ENCODE results near the gene DCAF5.

The DCAF5 gene

DNA sequence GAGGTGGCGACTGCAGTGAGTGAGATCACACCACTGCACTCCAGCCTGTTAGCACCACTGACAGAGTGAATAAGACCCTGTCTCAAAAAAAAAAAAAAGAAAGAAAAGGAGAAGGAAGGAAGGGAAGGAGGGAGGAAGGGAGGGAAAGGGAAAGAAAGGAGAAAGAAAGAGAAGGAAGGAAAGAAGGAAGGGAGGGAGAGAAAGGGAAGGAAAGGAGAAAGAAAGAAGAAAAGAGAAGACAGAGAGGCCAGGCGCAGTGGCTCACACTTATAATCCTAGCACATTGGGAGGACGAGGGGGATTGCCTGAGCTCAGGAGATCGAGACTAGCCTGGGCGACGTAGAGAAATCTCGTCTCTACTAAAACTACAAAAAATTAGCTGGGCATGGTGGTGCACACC is 13.2 kb downstream of the DCAF5 start:
- DNase-seq = no peak

DNA sequence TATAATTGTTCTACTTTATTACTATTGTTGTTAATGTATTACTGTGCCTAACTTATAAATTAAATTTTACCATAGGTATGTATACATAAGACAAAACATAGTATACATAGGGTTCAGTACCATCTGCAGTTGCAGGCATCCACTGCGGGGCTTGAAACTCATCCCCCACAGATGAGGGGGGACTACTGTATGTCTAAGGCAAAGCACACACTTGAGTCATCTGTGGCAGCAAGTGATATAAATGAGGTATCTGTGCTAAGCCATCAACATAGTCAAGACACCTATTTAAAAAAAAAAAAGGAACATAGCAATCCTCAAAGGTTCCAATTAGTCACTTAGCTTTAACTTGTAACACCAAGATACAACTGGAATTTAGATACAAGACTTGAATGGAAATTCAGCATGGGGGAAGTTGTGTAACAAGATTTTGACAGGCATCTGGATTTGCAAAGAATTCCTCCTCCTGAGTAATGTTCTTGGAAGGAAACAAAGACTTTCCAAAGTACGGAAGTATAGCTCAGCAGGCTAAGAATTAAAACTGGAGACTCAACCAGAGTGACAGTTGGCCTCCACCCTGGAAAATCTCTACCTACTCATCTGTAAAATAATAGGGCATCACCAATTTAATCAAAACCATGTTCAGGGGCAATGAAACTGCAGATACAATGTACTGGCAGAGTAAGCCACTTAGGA is 14.9 kb downstream of the DCAF5 start:
- no peak for DNase-seq

DNA sequence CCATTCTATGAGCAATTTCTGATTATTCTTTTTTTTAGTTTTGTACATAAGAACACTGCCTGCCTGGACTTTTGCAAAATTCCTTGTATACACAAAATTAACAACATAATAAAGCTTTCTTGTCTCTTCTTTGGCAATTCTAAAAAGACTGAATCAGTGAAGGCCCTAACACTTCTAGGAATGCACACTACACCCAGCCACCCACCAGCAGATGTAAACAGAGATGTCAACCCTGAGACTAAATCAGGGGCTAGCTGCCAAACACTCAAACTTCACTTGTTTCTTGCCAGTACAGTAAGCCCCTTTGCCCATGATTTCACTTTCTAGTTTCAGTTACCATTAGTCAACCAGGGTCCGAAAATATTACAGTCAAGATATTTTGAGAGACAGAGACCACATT is 15.5 kb downstream of the DCAF5 start:
- no peak for DNase-seq

DNA sequence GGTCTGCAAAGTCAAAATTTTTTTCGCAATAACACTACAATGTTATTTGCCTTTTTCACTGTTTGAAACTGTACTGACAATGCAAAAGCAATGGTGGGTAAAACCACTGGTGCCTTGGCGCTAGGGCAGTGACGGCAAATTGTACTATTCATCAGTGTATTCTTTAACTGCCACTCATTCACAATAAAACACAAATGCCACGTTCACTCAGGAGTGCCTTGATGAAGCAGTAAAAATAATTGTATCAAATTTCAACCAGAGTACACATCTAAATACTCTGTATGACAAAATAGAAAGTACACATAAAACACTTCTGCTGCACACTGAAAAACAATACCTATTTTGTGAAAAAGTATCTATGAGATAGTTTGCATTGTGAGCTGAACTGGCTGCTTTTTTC is 17.8 kb downstream of the DCAF5 start:
- no peak for DNase-seq

DNA sequence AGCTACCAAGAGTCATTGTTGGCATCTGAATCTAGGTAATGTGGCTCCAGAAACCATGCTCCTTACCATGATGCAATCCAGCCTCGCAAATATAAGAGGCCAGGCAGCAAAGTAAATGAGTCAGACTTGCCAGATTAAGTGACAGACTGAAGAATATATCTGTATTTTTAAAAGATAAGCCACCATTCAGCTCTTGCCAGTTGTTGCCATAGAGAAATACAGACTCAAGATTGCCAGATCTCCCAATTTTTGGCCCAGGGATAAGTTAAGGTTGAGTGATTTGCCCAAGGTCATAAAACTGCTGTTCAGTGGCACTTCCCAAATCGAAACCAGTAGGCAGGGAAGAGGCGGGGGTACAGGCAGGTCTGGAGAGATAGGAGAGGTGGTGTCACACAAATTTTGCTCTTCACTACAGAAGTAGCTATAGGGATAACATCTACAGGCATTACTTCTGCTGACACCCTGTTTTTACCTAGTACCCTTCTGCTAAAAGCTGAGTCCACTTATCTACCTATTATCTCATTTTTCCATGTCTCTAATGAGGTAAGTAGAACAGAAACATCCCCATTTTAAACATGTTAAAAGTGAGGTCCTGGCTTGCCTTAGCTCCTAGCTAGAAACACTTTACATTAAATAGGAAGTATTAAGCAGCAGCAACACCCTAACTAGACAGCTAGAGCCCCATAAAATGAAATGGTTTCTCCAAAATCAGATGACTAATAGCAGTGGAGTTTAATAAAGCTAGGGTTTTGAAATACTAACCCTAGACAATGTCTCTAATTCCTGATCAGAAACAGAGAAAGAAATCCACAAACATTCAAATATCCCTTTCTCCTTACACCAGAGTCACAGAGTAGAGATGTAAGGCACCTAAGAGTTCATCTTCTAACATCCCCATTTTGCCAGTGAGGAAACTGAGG is 19.5 kb downstream of the DCAF5 start:
- DNase-seq = no peak

DNA sequence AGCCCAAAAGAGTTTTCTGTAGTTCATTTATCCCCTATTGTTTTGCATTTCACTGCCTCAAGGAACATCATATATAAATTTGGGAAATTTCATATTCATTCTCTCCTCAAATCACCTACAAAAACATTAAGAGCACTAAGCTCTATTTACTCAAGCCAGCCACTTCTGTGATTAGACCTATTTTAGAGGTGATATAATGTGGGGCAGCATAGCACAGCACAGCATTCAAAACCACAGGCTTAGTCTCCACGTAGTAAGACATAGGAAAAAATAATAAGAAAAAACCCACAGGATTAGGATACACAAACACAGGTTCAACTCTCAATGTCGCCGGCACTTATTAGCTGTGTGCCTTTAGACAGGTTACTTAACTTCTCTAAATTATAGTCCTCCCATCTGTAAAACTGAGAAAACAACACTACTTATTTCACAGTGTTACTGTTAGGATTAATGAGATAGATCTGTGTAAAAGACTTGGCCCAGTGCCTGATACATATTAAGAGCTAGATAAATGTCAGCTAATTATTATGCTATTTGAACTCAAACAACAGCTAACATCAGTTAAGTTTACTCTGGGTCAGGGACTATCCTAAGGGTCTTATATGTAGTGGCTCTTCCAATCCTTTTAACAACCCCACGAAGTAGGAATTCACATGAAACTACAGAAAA is 20.3 kb downstream of the DCAF5 start:
- DNase-seq = no peak

DNA sequence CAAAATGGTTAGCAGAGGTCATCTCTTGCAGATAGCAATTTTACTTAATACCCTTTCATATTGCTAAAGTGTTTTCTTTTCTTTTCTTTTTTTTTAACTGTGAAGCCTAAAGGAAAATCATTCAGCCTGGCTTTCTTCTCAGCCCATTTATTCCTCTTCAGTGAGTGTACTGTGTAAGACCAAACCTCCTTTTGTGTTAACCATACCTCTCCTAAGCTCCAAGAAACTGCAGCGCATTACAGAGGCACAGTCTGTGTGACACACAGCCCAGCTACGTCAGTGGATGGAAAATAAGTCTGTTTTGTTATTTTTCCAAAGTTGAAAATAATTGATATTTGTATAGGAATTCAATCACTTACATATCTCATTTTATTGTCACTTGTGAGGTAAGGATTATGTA is 21.7 kb downstream of the DCAF5 start:
- no peak for DNase-seq

DNA sequence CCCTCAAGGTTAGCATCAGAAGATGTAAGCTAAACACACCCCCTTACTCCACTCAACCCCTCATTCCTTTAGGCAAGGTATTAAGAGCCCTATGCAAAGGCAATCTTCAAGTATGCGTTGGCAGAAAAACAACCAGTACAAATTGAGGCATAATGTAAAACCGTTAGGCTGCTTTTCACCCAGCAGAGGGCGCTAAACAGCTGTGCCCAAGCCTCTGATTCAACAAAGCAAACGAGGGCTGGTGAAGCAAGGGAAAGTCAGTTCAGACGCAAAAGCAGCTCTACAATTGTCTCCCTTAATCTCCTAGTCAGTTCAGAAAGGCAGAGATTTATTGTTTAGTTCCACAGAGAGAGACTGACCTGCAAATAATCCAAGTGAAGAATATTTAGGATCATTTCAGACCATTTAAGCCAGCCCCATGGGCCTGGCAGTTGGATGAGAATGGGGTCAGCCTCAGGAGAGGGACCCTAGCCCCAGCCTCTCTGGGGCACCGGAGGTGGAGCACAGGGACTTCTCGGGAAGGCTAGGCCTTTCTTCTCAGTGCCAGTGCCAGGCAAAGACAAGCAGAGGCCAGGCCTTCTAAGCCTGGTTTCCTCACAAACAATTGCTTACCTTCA is 23.5 kb downstream of the DCAF5 start:
- DNase-seq = peak; percentile 90

DNA sequence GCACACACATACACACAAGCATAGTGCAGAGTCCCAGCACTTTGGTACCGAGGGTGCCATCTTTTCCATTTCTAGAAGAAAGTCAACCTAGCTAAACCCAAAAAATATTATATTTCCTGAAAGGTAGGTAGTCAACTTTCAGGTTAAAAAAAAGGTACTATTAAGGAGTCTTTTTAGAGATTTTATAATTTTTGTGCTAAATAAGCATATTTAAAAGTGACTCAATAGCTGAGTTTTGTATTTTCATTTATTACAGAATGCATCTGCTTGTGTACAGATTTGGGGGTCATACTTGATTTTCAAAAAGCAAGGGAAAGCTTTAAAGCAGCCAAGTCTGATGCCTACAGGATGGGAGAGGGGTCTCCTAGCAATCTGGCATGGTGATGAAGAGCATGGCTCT is 34.6 kb downstream of the DCAF5 start:
- DNase-seq = no peak

DNA sequence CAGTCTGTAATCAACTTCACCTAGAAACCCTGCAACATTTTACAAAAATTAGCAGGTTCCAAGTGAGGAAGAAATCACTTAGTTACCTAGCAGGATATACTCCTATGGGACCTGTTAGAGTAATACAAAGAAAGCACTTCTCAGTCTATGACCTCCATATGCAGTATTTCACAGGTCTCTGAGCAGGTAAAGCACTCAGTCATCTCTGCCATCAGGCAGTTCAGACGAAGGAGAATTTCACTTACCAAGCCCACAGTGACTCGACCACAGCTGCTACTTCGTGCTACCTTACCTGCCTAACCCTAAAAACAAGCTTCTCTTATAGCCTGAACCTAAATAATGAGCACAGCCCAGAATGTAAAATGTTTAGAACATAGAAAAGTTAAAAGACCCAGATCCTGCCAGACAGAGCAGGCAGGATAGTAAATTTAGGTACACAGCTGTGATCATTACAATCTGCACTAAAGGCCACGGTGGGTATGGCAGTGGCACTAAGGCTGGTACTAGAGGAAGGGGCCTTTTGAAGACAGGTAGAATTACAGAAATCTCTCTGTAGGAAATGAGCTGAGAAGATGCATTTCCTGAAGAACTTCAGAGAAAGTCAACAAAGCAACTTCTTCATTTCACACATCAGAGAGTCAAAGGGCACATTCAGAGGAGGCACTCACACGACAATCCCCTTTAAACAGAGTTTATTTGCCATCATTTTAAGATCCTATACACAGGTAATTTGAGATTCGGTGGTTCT is 35.7 kb downstream of the DCAF5 start:
- DNase-seq = no peak

DNA sequence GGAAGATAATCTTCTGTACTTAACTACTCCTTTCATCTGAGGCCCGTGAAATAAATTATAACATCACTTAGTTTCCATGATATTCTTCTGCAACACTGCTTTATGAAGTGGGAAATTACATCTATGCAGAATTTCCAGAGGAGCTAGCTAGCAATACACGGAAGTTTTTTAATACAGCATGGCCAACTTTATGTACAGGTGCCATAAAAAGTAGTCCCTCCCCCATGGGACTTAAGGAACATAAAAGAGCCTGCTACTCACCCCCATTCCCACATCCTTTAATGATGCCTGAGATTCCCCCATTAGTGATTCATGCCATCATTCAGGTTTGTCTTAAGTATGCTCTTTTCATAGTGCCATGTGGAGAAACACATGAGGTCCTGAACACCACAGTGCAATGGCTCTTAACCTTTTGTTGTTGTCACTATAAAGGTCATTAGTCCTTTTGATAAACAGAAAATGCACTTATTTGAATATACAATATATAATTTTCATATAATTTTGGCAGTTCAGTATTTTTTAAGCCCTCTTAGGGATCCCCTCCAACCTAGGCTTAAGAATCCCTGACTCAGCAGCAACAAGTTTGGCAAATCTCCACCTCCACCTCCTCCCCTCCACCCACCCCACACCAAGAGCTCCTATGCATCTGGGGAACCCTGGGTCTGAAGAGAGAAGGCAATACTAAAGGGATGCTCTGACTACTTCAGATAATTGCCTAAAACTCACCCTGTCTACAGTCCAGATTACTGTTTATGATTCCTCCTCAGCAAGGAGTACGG is 37.3 kb downstream of the DCAF5 start:
- DNase-seq = no peak

DNA sequence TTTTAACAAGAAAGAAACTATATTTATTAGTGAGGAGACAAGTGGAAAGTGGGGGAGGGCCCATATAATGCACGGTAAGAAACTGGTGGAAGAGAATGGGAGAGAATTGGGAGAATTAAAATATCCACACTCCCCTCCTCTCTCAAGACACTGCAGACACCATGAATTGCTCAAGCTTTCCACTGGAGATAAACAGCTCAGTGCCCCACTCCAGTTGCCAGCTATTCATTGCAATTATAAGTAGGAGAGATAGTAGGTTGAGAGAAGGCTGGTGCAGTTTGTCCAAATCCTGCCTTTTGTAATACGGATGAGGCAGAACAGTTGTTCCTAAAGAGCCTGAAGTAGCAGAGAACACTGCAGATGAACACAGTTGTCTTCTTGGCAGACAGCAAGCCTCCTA is 38.2 kb downstream of the DCAF5 start:
- no peak for DNase-seq

DNA sequence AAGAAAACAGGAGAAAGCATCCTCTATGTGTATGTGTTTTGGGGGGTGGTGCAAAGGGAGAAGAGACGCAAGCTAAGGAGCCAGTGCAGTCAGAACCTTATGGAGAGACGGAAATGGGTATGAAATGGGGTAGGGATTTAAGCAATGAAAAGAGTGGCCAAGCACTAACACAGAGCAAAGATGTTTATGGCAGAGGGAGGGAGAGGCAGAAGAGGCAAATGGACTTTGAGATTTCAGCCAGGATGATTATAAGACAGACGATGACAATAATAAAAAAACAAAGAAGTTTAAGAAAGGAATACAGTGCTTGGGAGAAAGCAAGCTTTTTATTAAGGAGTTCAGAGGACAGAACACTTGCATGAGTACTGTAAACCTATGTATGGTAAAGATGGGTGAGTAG is 44.6 kb downstream of the DCAF5 start:
- DNase-seq = no peak

DNA sequence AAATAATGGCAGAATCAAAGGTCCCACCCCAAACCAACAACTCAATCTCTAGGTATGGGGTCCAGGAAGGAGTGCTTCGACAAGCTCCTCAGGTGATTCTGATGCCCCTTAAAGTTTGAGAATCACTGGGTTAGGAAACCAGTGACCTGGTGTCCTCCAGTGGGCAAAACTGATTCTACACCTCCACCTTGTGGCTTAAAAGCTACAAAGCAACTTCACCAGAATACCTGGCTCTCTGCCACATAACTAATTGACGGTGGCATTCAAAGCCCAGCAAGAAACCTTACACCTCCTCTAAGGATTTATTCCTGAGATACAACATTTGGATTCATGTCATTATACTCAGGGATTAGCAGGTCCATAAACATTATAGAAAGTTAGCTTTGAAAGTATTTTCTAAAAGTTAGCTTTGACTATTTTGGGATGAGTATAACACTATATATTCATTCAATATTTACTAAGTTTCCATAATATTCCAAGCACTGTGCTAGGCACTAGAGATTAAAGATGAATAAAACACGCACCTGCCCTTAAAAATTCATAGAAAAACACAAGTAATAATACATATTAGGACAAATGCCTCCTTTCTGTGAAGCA is 45.4 kb downstream of the DCAF5 start:
- no peak for DNase-seq

DNA sequence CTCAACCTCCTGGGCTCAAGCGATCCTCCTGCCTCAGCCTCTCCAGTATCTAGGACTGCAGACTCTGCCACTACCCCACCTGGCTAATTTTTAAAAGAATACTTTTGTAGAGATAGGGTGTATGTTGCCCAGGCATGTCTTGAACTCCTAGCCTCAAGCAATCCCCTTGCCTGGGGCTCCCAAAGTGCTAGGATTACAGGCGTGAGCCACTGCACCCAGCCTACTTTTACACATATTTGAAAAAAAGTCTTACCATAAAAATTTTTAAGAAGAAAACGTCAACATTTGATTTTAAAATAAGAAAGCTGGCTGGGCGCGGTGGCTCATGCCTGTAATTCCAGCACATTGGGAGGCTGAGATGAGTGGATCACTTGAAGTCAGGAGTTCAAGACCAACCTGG is 46.5 kb downstream of the DCAF5 start:
- no peak for DNase-seq

DNA sequence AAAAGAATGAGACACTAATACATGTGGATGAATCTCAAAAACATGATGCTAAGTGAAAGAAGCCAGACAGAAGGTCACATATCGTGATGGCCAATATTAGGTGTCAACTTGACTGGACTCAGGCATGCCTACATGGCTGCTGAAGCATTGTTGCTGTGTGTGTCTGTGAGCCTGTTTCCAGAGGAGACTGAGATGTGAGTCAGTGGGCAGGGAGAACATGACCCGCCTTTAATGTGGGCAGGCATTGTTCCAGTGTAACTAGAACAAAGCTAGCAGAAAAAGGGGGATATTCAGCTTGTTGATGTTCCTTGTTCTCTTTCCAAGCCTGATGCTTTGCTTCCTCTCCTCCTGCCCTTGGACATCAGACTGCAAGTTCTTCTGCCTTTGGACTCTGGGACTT is 47.6 kb downstream of the DCAF5 start:
- no peak for DNase-seq

DNA sequence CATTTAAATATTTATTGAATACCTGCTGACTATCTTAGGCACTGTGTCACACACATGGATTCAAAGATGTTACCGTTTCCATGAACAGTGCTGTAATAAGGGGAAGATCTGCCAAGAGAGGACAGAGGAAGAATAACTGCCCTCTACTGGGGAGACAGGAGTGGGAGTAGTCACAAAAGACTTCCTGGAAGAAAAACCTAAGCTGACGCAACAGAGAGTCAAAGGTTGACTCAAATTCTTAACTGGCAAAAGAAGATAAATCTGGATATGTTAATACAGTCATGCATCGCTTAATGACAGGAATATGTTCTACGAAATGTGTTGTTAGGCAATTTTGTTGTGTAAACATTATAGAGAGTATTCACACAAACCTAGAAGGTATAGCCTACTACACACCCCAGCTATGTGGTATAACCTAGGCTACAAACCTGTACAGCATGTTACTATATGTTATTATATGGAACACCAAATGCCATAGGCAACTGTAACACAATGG is 51.5 kb downstream of the DCAF5 start:
- no peak for DNase-seq

DNA sequence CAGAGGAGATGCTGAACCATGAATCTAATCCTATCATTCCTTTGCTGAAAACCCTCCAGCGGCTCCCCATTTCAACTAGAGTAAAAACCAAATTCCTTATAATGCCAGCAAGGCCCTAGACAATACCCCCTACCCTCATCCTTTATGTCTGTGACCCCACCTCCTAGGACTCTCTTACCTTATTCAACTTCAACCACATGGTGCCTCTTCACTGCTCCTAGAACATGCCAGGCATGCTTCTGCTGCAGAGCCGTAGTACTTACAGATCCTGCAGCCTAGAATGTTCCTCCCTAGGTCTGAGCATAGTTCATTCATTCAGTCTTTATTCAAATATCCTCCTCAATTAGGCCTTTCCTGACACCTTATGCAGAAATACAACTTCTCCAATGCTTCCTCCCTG is 54.9 kb downstream of the DCAF5 start:
- DNase-seq = no peak

DNA sequence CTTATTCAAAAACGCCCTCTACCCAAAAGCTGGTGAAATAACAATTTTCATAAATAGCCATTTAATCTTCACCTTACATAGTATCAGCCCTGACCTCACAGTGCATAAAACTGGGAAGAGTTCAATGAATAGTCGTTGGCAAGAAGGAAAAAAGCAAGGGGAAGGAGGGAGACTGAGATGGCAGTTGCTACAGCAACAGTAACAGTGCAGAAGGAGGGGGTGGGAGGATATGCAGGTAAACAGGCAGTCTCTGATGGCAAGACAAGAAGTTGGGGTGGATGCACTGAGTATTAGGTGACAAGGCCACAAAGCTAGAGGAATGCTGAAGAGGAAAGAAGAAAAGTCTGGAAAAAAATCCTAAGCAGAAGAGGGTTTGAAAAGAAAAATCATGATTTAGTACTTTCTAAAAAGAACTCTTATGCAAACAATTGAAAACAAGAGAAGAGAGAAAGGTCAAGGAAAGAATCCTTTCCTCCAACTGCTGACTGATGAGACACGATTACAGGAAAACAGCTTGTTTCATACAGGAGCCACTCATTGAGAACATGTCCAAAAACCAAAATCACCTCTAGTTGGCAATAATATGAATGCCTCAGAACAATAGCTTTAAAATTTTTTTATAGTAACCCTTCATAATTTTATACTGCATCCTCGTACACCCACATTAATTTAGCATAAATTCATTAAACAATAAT is 56.0 kb downstream of the DCAF5 start:
- no peak for DNase-seq

DNA sequence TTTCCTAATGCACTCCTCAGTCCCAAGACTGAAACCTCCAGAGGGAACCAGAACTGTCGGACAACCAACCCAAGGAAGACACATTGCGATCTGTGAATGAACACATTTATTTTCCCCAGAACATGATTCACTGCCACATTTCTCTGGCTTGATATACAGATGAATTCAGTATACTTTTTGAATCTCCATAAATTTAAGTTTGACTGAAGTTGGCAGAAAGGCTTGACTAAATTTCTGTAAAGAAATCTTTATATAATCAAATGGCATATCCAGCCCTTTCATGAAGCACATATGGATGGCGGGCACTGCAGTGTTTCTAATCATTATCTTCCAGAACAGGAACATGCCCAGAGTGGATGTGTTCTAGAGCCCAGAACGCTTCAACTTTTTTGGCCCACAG is 56.7 kb downstream of the DCAF5 start:
- no peak for DNase-seq

DNA sequence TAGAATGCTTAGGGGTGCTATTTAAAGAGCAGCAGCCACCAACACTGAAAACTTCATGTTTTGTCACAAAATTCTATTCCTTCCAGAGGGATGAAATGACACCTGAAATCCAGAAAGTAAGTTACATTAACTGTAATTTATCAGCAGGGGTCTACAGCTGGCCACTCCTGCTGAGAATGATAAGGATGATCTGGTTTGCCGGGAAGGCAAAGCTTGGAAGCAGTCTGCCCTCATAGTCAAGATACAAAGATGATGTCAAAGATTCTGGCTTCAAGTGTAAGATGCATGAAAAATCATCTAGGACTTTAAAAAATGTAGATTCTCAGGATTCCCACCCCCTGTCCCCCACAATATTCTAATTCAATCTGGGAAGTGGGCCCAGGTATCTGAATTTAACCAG is 58.4 kb downstream of the DCAF5 start:
- DNase-seq = no peak
